ENCODE results near the gene BZW1. TPM values are rescaled to one million over a fixed set of nuclear protein-coding genes. Genes with fewer than 3 reads are reported as not detected.
A peak's percentile ranks its signal among the peaks of the same experiment; 100 is the strongest.

BZW1 gene
- polyA plus RNA-seq, 1 of the 3 experiments (the other 2 are of a cell fraction), result 131 TPM

DNA sequence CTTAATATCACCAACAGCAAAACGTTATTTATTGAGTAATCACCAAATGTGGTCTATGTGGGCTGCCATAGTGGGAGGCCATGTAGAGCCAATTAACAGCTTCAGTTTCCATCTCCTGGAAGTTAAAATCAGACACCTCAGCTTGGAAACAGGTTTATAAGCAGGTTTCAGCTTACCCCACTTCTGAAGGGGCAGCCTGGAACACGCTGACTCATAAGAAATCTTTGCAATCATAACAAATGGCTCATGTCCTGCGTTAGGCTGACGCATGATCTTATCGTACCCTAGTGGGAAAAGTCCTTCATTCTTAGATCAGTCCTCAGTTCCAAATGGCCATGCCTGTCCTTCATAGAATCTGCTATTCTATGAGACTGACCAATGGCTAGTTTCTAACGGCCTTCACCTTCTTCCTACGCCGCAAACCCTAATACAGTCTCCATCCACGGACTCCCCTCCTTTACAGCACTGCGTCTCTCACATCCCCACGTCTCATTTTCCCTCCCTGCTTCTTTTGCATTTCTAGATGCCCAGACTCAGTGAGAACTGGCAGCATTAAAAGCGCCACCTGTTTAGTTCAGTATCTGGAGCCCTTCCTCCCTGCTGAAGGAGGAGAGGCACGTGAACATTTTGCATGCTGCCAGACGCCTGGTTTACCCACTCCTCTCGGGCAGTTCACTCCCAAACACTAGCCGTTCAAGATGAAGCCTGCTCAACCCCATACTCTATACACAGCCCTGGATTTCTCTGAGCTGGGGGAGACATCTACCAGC, 24.2 kb upstream of the BZW1 start:
- H4K20me1 ChIP-seq (ENCODE audit: insufficient read depth), result no peaks in the 10 kb centered on the region
- H3K36me3 ChIP-seq (replicated peaks in 1 of 2; ENCODE audit: control insufficient read depth in 1 of 2, insufficient read depth in 2 of 2, low read length in 1 of 2), result no peaks in the 10 kb centered on the region
- WGBS (ENCODE audit: low lambda C conversion rate), result 54% methylated on average over 16 of the region's 16 CpGs
- H3K9me2 ChIP-seq, result no peaks in the 10 kb centered on the region
- ChIA-PET CTCF (no interaction called here), POLR2A (no interaction called here)
- no peak for DNase-seq
- peak overlapping the region; percentile 71 to 99; a peak in 3 of 4 replicates for H3K27ac ChIP-seq (ENCODE audit: low read depth in 2 of 2, low read length in 1 of 2)
- peak overlapping the region; percentile 64 for H2AFZ ChIP-seq (ENCODE audit: low read depth)
- H3K27me3 ChIP-seq (ENCODE audit: insufficient read depth), result no peaks in the 10 kb centered on the region
- H3K9ac ChIP-seq, result peak overlapping the region; percentile 69
- H3K4me2 ChIP-seq, result peak overlapping the region; percentile 67
- H3K4me1 ChIP-seq (ENCODE audit: control insufficient read depth in 1 of 2, insufficient read depth in 2 of 2, low read depth in 1 of 2, low read length in 1 of 2), result peaks cover 0 to 14% of the 10 kb centered on the region in 2 experiments; a peak in 3 of 4 replicates
- peak overlapping the region in 1 of 2 experiments; percentile 37; a peak in 2 of 4 replicates for H3K4me3 ChIP-seq (ENCODE audit: low read depth in 2 of 2, low read length in 1 of 2)
- peaks cover 36% of the 10 kb centered on the region for H3F3A ChIP-seq (replicated peaks; ENCODE audit: insufficient read depth)
- no peaks in the 10 kb centered on the region for H3K79me2 ChIP-seq (ENCODE audit: insufficient read depth)
- H3K9me3 ChIP-seq, result no peaks in the 10 kb centered on the region
- TF ChIP-seq SMC3 (IDR thresholded peaks at IDR 0.05; ENCODE audit: low read depth, low read length), result no peak
- peak; percentile 79 for TF ChIP-seq TCF12 (IDR thresholded peaks at IDR 0.05)
- TF ChIP-seq FOXM1 (IDR thresholded peaks at IDR 0.05; ENCODE audit: low read depth), result no peak
- no peak for TF ChIP-seq USF1 (IDR thresholded peaks at IDR 0.05; ENCODE audit: borderline replicate concordance, low read depth)
- no peak for TF ChIP-seq RFX5 (IDR thresholded peaks at IDR 0.05; ENCODE audit: low read length)
- 0 out of 2 replicates have a peak, but pooled peaks have one; percentile 20 for TF ChIP-seq TEAD4 (IDR thresholded peaks at IDR 0.05; ENCODE audit: borderline replicate concordance, insufficient read depth)
- TF ChIP-seq NFIC (IDR thresholded peaks at IDR 0.05; ENCODE audit: borderline replicate concordance), result peak; percentile 17; the same call in 1 of the 2 replicates
- TF ChIP-seq, protein P1, sequence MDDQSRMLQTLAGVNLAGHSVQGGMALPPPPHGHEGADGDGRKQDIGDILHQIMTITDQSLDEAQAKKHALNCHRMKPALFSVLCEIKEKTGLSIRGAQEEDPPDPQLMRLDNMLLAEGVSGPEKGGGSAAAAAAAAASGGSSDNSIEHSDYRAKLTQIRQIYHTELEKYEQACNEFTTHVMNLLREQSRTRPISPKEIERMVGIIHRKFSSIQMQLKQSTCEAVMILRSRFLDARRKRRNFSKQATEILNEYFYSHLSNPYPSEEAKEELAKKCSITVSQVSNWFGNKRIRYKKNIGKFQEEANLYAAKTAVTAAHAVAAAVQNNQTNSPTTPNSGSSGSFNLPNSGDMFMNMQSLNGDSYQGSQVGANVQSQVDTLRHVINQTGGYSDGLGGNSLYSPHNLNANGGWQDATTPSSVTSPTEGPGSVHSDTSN (IDR thresholded peaks at IDR 0.05), result peak; percentile 84
- TF ChIP-seq EP300 (IDR thresholded peaks at IDR 0.05; ENCODE audit: borderline replicate concordance in 1 of 2, low read depth in 1 of 2, low read length in 1 of 2), result peak in 1 of 2 experiments; percentile 73; a peak in 1 of 4 replicates
- TF ChIP-seq REST (IDR thresholded peaks at IDR 0.05; ENCODE audit: low read depth, low read length), result peak; percentile 42; the same call in 1 of the 2 replicates
- no peak for TF ChIP-seq USF2 (IDR thresholded peaks at IDR 0.05; ENCODE audit: borderline replicate concordance, low read depth, low read length)
- TF ChIP-seq NRF1 (IDR thresholded peaks at IDR 0.05; ENCODE audit: low read depth, low read length), result no peak
- no peak for TF ChIP-seq ELF1 (IDR thresholded peaks at IDR 0.05)
- TF ChIP-seq, protein P2, sequence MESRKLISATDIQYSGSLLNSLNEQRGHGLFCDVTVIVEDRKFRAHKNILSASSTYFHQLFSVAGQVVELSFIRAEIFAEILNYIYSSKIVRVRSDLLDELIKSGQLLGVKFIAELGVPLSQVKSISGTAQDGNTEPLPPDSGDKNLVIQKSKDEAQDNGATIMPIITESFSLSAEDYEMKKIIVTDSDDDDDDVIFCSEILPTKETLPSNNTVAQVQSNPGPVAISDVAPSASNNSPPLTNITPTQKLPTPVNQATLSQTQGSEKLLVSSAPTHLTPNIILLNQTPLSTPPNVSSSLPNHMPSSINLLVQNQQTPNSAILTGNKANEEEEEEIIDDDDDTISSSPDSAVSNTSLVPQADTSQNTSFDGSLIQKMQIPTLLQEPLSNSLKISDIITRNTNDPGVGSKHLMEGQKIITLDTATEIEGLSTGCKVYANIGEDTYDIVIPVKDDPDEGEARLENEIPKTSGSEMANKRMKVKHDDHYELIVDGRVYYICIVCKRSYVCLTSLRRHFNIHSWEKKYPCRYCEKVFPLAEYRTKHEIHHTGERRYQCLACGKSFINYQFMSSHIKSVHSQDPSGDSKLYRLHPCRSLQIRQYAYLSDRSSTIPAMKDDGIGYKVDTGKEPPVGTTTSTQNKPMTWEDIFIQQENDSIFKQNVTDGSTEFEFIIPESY (IDR thresholded peaks at IDR 0.05; ENCODE audit: borderline replicate concordance, low read depth), result peak; percentile 51; the same call in 1 of the 2 replicates
- no peak for TF ChIP-seq EZH2phosphoT487 (IDR thresholded peaks at IDR 0.05; ENCODE audit: borderline replicate concordance, low read depth)
- peak; percentile 40; the same call in 1 of the 2 replicates for TF ChIP-seq SIN3A (IDR thresholded peaks at IDR 0.05; ENCODE audit: borderline replicate concordance, low read depth, low read length)
- TF ChIP-seq TAF1 (IDR thresholded peaks at IDR 0.05; ENCODE audit: borderline replicate concordance, low read depth, low read length), result peak; percentile 39; the same call in 1 of the 2 replicates
- peak; percentile 64; the same call in 1 of the 2 replicates for TF ChIP-seq POLR2AphosphoS5 (IDR thresholded peaks at IDR 0.05; ENCODE audit: low read depth, low read length)
- no peak for TF ChIP-seq FOXJ3 (CRISPR knock-in tag; IDR thresholded peaks at IDR 0.05)
- TF ChIP-seq YY1 (IDR thresholded peaks at IDR 0.05; ENCODE audit: low read depth), result no peak
- peak; percentile 88 for TF ChIP-seq JUND (IDR thresholded peaks at IDR 0.05)
- TF ChIP-seq RAD21 (IDR thresholded peaks at IDR 0.05; ENCODE audit: low read length), result no peak
- peak; percentile 31; the same call in 1 of the 2 replicates for TF ChIP-seq RXRA (IDR thresholded peaks at IDR 0.05; ENCODE audit: borderline replicate concordance, low read depth)
- no peak for TF ChIP-seq CHD2 (IDR thresholded peaks at IDR 0.05; ENCODE audit: low read length, partially characterized antibody)
- TF ChIP-seq FOSL2 (IDR thresholded peaks at IDR 0.05; ENCODE audit: borderline replicate concordance, low read depth), result peak; percentile 89
